OCI-LY3 (cell line): ENCODE data around the gene SCART1.

Experiments
- H2AFZ ChIP-seq: fragments of 200-600, 300-600 bp; shearing (Covaris generic); 2 replicates; pipeline ENCODE4 v1.6.0; 2014; ENCODE audit warnings: antibody characterized with exemption, low read depth, low read length
- H3K27ac ChIP-seq: fragments of 200-600, 300-600 bp; sonication (generic); 2 replicates; pipeline ENCODE4 v1.5.1; 2014; ENCODE audit warnings: mild to moderate bottlenecking, low read length, moderate library complexity, mixed read lengths
- H3K27me3 ChIP-seq: fragments of 200-600, 300-600 bp; sonication (generic); 2 replicates; pipeline ENCODE4 v1.6.1; 2014; ENCODE audit warnings: low read depth, low read length, mixed read lengths
- H3K36me3 ChIP-seq: fragments of 200-600, 300-600 bp; sonication (generic); replicated peaks from 2 replicates; pipeline ENCODE3; 2014; ENCODE audit warnings: low read depth, low read length, mixed read lengths
- H3K4me1 ChIP-seq: fragments of 300-600, 200-600 bp; sonication (generic); 2 replicates; pipeline ENCODE4 v1.6.1; 2014; ENCODE audit warnings: low read length, mixed read lengths
- H3K4me2 ChIP-seq: fragments of 200-600, 300-600 bp; sonication (generic); 2 replicates; pipeline ENCODE4 v1.6.1; 2014; ENCODE audit warnings: low read length, mixed read lengths
- H3K4me3 ChIP-seq: fragments of 300-600, 200-600 bp; sonication (generic); 2 replicates; pipeline ENCODE4 v1.5.1; 2014; ENCODE audit warnings: antibody characterized with exemption, mild to moderate bottlenecking, low read length, moderate library complexity
- H3K79me2 ChIP-seq: fragments of 300-600, 200-600 bp; shearing (Covaris generic); 2 replicates; pipeline ENCODE4 v1.6.1; 2014; ENCODE audit warnings: mild to moderate bottlenecking, low read length, mixed read lengths
- H3K9ac ChIP-seq: fragments of 300-600, 200-600 bp; shearing (Covaris generic); 2 replicates; pipeline ENCODE4 v1.6.0; 2014; ENCODE audit warnings: mild to moderate bottlenecking, low read length, moderate library complexity
- H3K9me3 ChIP-seq: fragments of 200-600, 300-600 bp; shearing (Covaris generic); 2 replicates; pipeline ENCODE4 v1.6.1; 2014; ENCODE audit warnings: low read length, mixed read lengths; ENCODE audit not compliant: insufficient read depth
- H4K20me1 ChIP-seq: fragments of 200-600, 300-600 bp; sonication (generic); 2 replicates; pipeline ENCODE4 v1.6.1; 2016; ENCODE audit warnings: low read length, mixed read lengths; ENCODE audit not compliant: insufficient read depth
- CTCF ChIP-seq: fragments of 200-600, 300-600 bp; sonication (generic); IDR thresholded peaks from 2 replicates; pipeline ENCODE4 v1.5.1; 2014; ENCODE audit warnings: antibody characterized with exemption, low read length, low read depth
- EZH2phosphoT487 ChIP-seq: fragments of 200-600 bp; shearing (Covaris generic); IDR thresholded peaks from 2 replicates; pipeline ENCODE4 v1.6.1; 2018; ENCODE audit warnings: antibody characterized with exemption, mixed run types, low read depth

SCART1 gene

GRCh38 chr10:133444342-133445267 lies 9.1 kb upstream of the SCART1 start:
- H3K27ac ChIP-seq = no peak overlapping the region
- H2AFZ ChIP-seq = no peak overlapping the region
- H3K27me3 ChIP-seq = no peaks in the 10 kb centered on the region
- H3K9ac ChIP-seq = no peak overlapping the region
- H3K4me3 ChIP-seq = no peak overlapping the region
- TF ChIP-seq CTCF (no peak), EZH2phosphoT487 (no peak)
- H3K79me2 ChIP-seq = no peaks in the 10 kb centered on the region
- no peaks in the 10 kb centered on the region for H4K20me1 ChIP-seq
- peaks cover 4% of the 10 kb centered on the region; the same call in 1 of the 2 replicates for H3K9me3 ChIP-seq
- H3K4me2 ChIP-seq = no peak overlapping the region
- H3K36me3 ChIP-seq = no peaks in the 10 kb centered on the region
- no peaks in the 10 kb centered on the region for H3K4me1 ChIP-seq

GRCh38 chr10:133445268-133445732 lies 8.4 kb upstream of the SCART1 start:
- H3K4me3 ChIP-seq = no peak overlapping the region
- H3K4me1 ChIP-seq = no peaks in the 10 kb centered on the region
- H3K36me3 ChIP-seq = no peaks in the 10 kb centered on the region
- no peaks in the 10 kb centered on the region for H4K20me1 ChIP-seq
- no peak overlapping the region for H3K9ac ChIP-seq
- no peak overlapping the region for H2AFZ ChIP-seq
- H3K9me3 ChIP-seq = peaks cover 4% of the 10 kb centered on the region; the same call in 1 of the 2 replicates
- H3K27me3 ChIP-seq = no peaks in the 10 kb centered on the region
- TF ChIP-seq EZH2phosphoT487 (no peak), CTCF (no peak)
- no peak overlapping the region for H3K4me2 ChIP-seq
- no peak overlapping the region for H3K27ac ChIP-seq
- no peaks in the 10 kb centered on the region for H3K79me2 ChIP-seq

GRCh38 chr10:133445751-133446708 lies 7.7 kb upstream of the SCART1 start:
- Histone ChIP-seq H3K27ac (no peak overlapping the region), H4K20me1 (no peaks in the 10 kb centered on the region), H3K4me3 (no peak overlapping the region), H3K9ac (no peak overlapping the region), H3K36me3 (no peaks in the 10 kb centered on the region), H3K27me3 (no peaks in the 10 kb centered on the region), H3K4me2 (no peak overlapping the region), H3K79me2 (no peaks in the 10 kb centered on the region), H2AFZ (no peak overlapping the region), H3K9me3 (peaks cover 4% of the 10 kb centered on the region; the same call in 1 of the 2 replicates), H3K4me1 (no peaks in the 10 kb centered on the region)
- TF ChIP-seq CTCF (no peak), EZH2phosphoT487 (no peak)

- H3K4me3 ChIP-seq = no peak overlapping the region
- no peaks in the 10 kb centered on the region for H4K20me1 ChIP-seq
- no peak overlapping the region for H3K4me2 ChIP-seq
- H3K9me3 ChIP-seq = peaks cover 4% of the 10 kb centered on the region; the same call in 1 of the 2 replicates
- no peak overlapping the region for H3K9ac ChIP-seq
- H3K4me1 ChIP-seq = no peaks in the 10 kb centered on the region
- H2AFZ ChIP-seq = no peak overlapping the region
- TF ChIP-seq EZH2phosphoT487 (no peak), CTCF (no peak)
- no peaks in the 10 kb centered on the region for H3K79me2 ChIP-seq
- no peak overlapping the region for H3K27ac ChIP-seq
- no peaks in the 10 kb centered on the region for H3K27me3 ChIP-seq
- H3K36me3 ChIP-seq = no peaks in the 10 kb centered on the region
Measured at GRCh38 chr10:133446979-133447378, 6.8 kb upstream of the SCART1 start.
